ENCODE data around the gene PPM1N.

PPM1N gene

DNA sequence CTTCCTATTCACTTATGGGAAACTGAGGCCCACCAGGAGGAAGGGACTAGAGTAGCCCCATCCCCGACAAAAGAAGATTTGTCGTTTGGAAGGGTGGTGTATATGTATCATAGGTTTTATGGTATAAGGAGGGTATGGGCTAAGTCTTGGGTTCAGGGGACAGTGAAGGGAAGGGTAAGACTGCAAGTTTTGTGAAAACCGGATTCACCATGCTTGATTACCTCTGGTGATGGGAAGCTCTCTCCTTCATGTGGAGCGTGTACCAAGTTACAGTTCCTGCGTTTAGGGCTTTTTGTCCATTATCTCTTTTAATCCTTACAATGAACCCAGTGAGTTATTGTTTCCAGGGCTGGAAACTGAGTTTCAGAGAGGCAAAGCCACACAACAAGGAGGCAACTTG lies 12.8 kb downstream of the PPM1N start:
- DNase-seq, result no peak

- DNase-seq, result no peak
Measured at GRCh38 chr19:45512881-45513483, 14.7 kb downstream of the PPM1N start.

GRCh38 chr19:45514376-45515051 lies 16.3 kb downstream of the PPM1N start:
- DNase-seq, result no peak

DNA sequence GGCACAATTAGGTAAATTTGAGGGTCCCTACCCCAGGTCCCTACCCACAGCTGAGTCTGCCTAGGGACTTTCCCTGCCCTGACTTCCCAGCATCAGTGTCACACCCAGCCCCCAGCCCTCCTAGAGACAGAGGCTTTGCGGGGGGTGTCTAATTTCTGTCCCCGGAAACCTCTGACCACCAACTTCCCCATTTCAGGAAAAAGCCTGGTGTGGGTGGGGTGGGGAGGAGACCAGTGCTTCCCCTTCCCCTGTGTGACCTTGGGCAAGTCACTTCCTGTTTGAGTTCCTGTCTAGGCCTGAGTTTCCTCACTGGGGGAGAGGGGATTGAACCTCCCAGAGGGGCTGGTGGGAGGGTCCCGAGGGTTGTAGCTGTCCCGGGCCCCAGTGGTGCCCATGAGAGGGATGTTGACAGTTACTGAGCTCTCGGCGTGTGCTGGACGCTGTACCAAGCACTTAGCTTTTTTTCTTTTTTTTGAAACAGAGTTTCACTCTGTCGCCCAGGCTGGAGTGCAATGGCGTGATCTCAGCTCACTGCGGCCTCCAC lies 16.9 kb downstream of the PPM1N start:
- DNase-seq, result no peak

DNA sequence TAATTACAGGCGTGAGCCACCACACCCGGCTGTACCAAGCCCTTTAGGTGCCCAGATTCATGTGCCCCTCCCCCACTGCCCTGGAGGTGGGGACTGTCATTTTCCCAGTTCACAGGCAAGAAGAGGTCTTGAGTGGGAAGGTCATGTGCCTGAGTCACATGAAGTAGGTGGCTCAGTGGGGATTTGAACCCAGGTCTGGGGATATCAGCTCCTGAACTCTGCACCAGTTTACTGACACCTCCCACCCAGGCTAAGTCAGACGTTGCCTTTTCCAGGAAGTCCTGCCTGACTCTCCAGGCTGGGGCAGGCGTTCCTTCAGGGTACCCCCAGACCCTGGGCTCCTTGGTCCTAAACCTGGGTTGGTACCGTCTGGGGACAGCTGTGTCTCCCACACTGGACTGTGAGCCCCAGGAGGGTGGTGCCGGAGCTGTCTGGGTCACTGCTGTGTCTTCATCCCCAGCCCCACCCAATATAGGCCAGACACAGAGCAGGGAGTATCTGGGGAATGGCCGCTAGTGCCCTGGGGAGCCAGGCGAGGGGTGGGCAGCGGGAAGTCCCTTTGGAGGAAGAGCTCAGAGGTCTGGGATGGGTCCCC lies 17.7 kb downstream of the PPM1N start:
- no peak for DNase-seq

DNA sequence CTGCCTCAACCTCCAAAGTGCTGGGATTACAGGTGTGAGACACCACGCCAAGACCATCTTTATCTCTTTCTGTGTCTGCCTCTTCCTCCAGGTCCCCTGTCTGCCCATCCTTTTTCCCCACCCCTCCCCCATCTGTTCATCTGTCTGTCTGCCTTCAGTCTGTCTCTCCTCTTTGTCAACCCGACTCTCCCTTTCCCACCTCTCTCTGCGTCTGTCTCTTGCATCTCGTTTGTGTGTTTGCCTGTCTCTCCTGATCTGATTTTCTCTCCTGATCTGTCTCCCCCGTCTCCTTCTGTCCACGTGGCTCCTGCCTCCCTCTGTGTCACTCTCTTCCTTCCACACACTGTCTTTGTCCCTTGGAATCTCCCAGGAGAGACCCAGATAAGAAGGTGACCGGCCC lies 19.0 kb downstream of the PPM1N start:
- no peak for DNase-seq

- no peak for DNase-seq
Measured at GRCh38 chr19:45517641-45518468, 19.6 kb downstream of the PPM1N start.

GRCh38 chr19:45518469-45518826 lies 20.2 kb downstream of the PPM1N start:
- DNase-seq, result no peak

DNA sequence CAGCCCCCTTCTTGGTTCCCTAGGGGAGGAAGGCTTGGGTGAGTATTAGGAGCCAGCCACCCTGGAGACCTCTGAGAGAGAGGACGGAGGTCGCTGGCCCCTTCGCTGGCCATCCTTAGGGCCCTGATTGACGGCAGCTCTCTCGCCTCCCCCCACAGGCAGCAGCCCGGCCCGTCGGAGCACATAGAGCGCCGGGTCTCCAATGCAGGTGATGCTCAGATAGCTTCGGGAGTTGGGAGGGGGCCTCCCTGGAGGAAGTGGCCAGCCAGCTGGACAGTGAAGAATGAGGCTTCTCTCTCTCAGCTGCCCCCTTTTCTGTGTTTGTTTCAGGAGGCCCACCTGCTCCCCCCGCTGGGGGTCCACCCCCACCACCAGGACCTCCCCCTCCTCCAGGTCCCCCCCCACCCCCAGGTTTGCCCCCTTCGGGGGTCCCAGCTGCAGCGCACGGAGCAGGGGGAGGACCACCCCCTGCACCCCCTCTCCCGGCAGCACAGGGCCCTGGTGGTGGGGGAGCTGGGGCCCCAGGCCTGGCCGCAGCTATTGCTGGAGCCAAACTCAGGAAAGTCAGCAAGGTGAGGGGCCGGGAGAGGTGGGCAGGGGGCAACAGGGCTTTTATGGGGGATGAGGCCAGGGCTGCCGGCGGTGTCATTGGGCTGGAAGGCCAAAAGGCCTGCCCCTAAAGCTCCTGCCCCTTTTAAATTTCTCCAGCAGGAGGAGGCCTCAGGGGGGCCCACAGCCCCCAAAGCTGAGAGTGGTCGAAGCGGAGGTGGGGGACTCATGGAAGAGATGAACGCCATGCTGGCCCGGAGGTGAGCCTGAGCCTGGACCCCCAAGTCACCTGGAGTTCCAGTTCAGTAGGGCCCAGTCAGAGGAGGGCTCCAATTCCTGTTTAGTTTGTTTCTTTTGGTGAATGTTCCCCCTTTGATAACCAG lies 24.0 kb downstream of the PPM1N start:
- DNase-seq, result no peak

GRCh38 chr19:45523642-45524256 lies 25.5 kb downstream of the PPM1N start:
- DNase-seq, result peak; percentile 48

- DNase-seq, result no peak
Measured at GRCh38 chr19:45524575-45525129, 26.4 kb downstream of the PPM1N start.

GRCh38 chr19:45526143-45526542 lies 27.9 kb downstream of the PPM1N start:
- DNase-seq, result peak; percentile 48

GRCh38 chr19:45526971-45527370 lies 28.7 kb downstream of the PPM1N start:
- DNase-seq, result no peak

DNA sequence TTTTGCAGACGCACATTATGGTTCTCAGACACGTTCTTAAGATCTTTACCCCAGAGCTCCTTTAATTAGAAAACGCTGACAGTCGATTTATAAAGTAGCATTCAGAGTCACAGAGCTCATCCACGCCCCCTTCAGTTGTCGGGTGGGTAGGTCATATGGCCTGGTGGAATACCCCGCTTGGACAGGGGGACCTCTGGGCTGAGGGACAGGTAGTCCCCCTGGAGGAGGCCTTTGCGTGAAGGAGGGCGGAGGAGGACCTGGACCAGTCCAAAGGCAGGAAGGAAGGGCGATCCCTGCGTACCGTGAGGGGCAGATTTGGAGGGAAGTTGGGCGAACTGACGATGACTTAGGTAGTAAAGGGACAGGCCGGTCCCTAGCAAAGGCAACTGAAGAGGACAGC lies 29.5 kb downstream of the PPM1N start:
- no peak for DNase-seq

DNA sequence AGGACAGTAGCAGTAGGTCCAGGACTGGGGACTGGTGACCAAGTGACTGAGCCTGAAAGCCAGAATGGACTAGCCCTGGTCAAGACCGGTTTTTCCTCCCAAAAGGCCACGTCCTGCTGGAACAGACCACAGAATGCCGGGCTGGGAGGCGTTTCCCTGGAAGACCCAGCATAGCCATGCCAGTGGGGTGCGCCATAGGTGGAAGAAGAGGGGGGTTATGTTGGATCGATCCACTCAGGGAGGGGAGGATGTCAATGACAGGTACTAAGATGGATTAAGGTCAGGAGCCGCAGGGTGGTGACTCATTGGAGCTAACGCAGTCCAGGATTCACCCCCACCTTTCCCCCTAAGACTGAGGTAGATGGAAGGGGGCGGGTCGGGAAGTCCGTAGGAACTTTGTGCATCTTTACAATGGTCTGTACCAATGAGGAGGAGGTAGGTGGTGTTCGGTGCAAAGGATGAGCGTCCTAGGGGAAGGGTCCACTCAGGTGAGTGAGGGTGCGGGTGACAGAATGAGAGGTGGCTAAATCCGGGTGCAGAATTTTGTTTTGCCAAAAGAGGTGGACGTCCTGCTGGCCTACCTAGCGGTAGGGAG lies 30.0 kb downstream of the PPM1N start:
- DNase-seq, result peak; percentile 45

GRCh38 chr19:45528744-45529419 lies 30.6 kb downstream of the PPM1N start:
- DNase-seq, result peak; percentile 84

GRCh38 chr19:45529420-45529785 lies 31.2 kb downstream of the PPM1N start:
- DNase-seq, result no peak

DNA sequence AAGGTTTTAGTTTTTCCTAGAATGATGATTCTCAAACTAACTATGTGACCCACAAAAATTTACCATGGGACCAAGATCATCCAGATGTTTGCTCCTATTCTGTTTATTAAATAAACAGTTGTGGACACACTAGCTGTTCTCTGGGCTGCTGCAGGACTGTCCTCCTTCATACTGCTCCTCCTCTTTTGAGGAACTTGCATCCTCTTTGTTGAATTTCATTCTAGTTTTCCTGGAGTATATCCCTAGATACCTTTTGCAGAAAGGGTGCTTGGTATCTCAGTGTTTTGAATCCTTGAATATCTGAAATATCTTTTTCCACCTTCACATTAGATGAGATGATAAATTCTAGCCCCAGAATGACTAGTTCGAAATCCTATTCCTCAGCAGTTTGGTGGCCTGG lies 33.1 kb downstream of the PPM1N start:
- no peak for DNase-seq

- DNase-seq, result no peak
Measured at GRCh38 chr19:45539459-45539858, 41.2 kb downstream of the PPM1N start.

DNA sequence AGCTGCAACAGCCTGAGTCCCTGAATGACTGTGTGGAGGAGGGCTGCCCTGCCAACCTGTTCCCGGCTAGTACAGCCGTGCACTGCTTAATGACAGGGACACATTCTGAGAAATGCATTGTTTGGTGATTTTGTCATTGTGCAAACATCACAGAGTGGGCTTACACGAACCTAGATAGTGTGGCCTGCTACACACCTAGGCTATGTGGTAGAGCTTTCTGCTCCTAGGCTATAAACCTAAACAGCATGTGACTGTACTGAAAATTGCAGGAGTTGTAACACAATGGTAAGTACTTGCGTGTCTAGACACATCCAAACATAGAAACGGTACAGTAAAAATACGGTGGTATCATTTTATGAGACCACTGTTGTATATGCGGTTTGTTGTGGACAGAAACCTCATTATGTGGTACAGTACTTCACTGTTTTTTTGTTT lies 44.0 kb downstream of the PPM1N start:
- DNase-seq, result no peak

Measured in NCI-H510A (cell line).